H1 (cell line): ENCODE data around the gene REL. TPM values are rescaled to one million over a fixed set of nuclear protein-coding genes. Genes with fewer than 3 reads are reported as not detected.

Experiments used
- CTCF ChIA-PET: fragments of 300-600 bp; sonication (Branson Sonifier 250); formaldehyde crosslinking; loops from one replicate; lab custom pipeline; 2021; ENCODE audit not compliant: partially characterized antibody; lab: Charles Lee
- POLR2A ChIA-PET: fragments of 300-600 bp; sonication (Branson Sonifier 250); formaldehyde crosslinking; loops from one replicate; lab custom pipeline; 2021; ENCODE audit warnings: inconsistent platforms; ENCODE audit not compliant: partially characterized antibody; lab: Charles Lee
- DNase-seq, 2 experiments: peaks; one replicate each; pipeline versions ENCODE4 v3.0.0 to v3.0.0-alpha.2; 2010 to 2022; ENCODE audit warnings: low spot score in 2 of 2, low read depth in 1 of 2, mixed read lengths in 1 of 2
- FAIRE-seq: peaks from 2 replicates; lab custom pipeline; 2011; peaks lifted over from hg19 to GRCh38; lab: Jason Lieb, UNC
- H2AFZ ChIP-seq: 2 replicates; pipeline ENCODE4 v1.8.1; 2012; ENCODE audit warnings: low read length, inconsistent platforms
- H2AK5ac ChIP-seq: 2 replicates; pipeline ENCODE4 v1.6.1; 2013; ENCODE audit warnings: low read depth, low read length
- H2BK120ac ChIP-seq: replicated peaks from 2 replicates; pipeline ENCODE3; 2013; ENCODE audit warnings: low read depth, low read length, inconsistent platforms
- H2BK12ac ChIP-seq: 2 replicates; pipeline ENCODE4 v1.6.1; 2013; ENCODE audit warnings: low read depth, low read length
- H2BK15ac ChIP-seq: 2 replicates; pipeline ENCODE4 v1.6.1; 2013; ENCODE audit warnings: low read length
- H2BK20ac ChIP-seq: 2 replicates; pipeline ENCODE4 v1.6.1; 2013; ENCODE audit warnings: low read length
- H2BK5ac ChIP-seq: 2 replicates; pipeline ENCODE4 v1.6.1; 2013; ENCODE audit warnings: low read depth, low read length
- H3K14ac ChIP-seq: 2 replicates; pipeline ENCODE4 v1.6.1; 2013; ENCODE audit warnings: inconsistent platforms; ENCODE audit not compliant: insufficient read length
- H3K18ac ChIP-seq: 2 replicates; pipeline ENCODE4 v1.6.1; 2013; ENCODE audit warnings: low read length; ENCODE audit errors: extremely low read depth
- H3K23ac ChIP-seq: 2 replicates; pipeline ENCODE4 v1.6.1; 2013; ENCODE audit warnings: inconsistent platforms; ENCODE audit not compliant: insufficient read length
- H3K23me2 ChIP-seq: 2 replicates; pipeline ENCODE4 v1.6.1; 2013; ENCODE audit warnings: low read depth, low read length
- H3K27ac ChIP-seq: 2 replicates; pipeline ENCODE4 v1.6.1; 2011; ENCODE audit warnings: low read depth, low read length, inconsistent platforms
- H3K27me3 ChIP-seq, 4 experiments: replicated peaks in 1 of 4; 1 replicate in 1 of 4; 2 replicates in 3 of 4; pipeline versions ENCODE4 v1.6.1 to v1.8.1; 2011 to 2013; ENCODE audit warnings: low read length in 3 of 4, mild to moderate bottlenecking in 3 of 4, inconsistent platforms in 2 of 4, mixed read lengths in 2 of 4, moderate library complexity in 1 of 4; ENCODE audit not compliant: control insufficient read depth in 3 of 4, insufficient read depth in 3 of 4; ENCODE audit errors: extremely low read depth in 1 of 4
- H3K36me3 ChIP-seq, 4 experiments: 2 replicates each; pipeline versions ENCODE4 v1.6.1 to v1.8.1; 2011 to 2013; ENCODE audit warnings: mild to moderate bottlenecking in 4 of 4, low read length in 3 of 4, moderate library complexity in 2 of 4, control low read depth in 1 of 4, inconsistent platforms in 1 of 4; ENCODE audit not compliant: insufficient read depth in 4 of 4, control insufficient read depth in 2 of 4
- H3K4ac ChIP-seq: replicated peaks from 2 replicates; pipeline ENCODE3; 2013; ENCODE audit warnings: low read length, low read depth, mixed read lengths, inconsistent platforms; ENCODE audit not compliant: insufficient read length
- H3K4me1 ChIP-seq, 4 experiments: replicated peaks in 1 of 4; 1 replicate in 1 of 4; 2 replicates in 3 of 4; pipeline versions ENCODE4 v1.6.1 to v1.8.1; 2011 to 2013; ENCODE audit warnings: low read length in 3 of 4, inconsistent platforms in 2 of 4, mixed read lengths in 1 of 4; ENCODE audit not compliant: insufficient read depth in 4 of 4, control insufficient read depth in 3 of 4
- H3K4me2 ChIP-seq, 2 experiments: 2 replicates each; pipeline versions ENCODE4 v1.6.1 to v1.8.1; 2011 to 2013; ENCODE audit warnings: low read depth in 2 of 2, low read length in 2 of 2, control low read depth in 1 of 2, inconsistent platforms in 1 of 2, mild to moderate bottlenecking in 1 of 2; ENCODE audit not compliant: insufficient read depth in 1 of 2
- H3K4me3 ChIP-seq, 4 experiments: fragments of 200-600, 300-600 bp in 1 of 4; sonication (generic), shearing (Covaris generic), sonication (Bioruptor Twin) in 1 of 4; 2 replicates each; pipeline versions ENCODE4 v1.5.1 to v1.8.1; 2011 to 2016; ENCODE audit warnings: low read length in 4 of 4, low read depth in 3 of 4, control low read depth in 2 of 4, inconsistent platforms in 2 of 4, mild to moderate bottlenecking in 2 of 4, mixed read lengths in 1 of 4, moderate library complexity in 1 of 4; ENCODE audit not compliant: insufficient read depth in 2 of 4; ENCODE audit errors: extremely low read depth in 1 of 4
- H3K56ac ChIP-seq: replicated peaks from 2 replicates; pipeline ENCODE3; 2013; ENCODE audit warnings: low read depth, mild to moderate bottlenecking, mixed read lengths, low read length, inconsistent platforms; ENCODE audit not compliant: insufficient read length
- H3K79me1 ChIP-seq: 2 replicates; pipeline ENCODE4 v1.6.1; 2013; ENCODE audit warnings: low read depth, low read length, control low read depth
- H3K79me2 ChIP-seq, 2 experiments: 2 replicates each; pipeline versions ENCODE4 v1.6.1 to v1.8.1; 2012 to 2013; ENCODE audit warnings: low read length in 2 of 2, mild to moderate bottlenecking in 2 of 2, inconsistent platforms in 1 of 2; ENCODE audit not compliant: insufficient read depth in 2 of 2, control insufficient read depth in 1 of 2
- H3K9ac ChIP-seq, 4 experiments: replicated peaks in 1 of 4; 1 replicate in 1 of 4; 2 replicates in 3 of 4; pipeline versions ENCODE4 v1.6.1 to v1.8.1; 2011 to 2013; ENCODE audit warnings: low read depth in 3 of 4, low read length in 3 of 4, control low read depth in 2 of 4, mild to moderate bottlenecking in 2 of 4, moderate library complexity in 2 of 4, inconsistent platforms in 1 of 4; ENCODE audit errors: extremely low read depth in 1 of 4
- H3K9me3 ChIP-seq, 2 experiments: 2 replicates each; pipeline versions ENCODE4 v1.6.1 to v1.8.1; 2012 to 2013; ENCODE audit warnings: mild to moderate bottlenecking in 2 of 2, moderate library complexity in 2 of 2, control low read depth in 1 of 2, inconsistent platforms in 1 of 2, low read depth in 1 of 2, low read length in 1 of 2, mixed read lengths in 1 of 2; ENCODE audit not compliant: insufficient read depth in 2 of 2
- H4K20me1 ChIP-seq, 2 experiments: replicated peaks in 1 of 2; 2 replicates each; pipeline versions ENCODE3 to v1.8.1; 2011 to 2013; ENCODE audit warnings: inconsistent platforms in 2 of 2, low read length in 2 of 2, mild to moderate bottlenecking in 1 of 2; ENCODE audit not compliant: insufficient read depth in 2 of 2, control insufficient read depth in 1 of 2
- H4K5ac ChIP-seq: 2 replicates; pipeline ENCODE4 v1.6.1; 2013; ENCODE audit warnings: low read length, low read depth, mixed read lengths, inconsistent platforms; ENCODE audit not compliant: insufficient read length
- H4K8ac ChIP-seq: 2 replicates; pipeline ENCODE4 v1.8.0; 2013; ENCODE audit warnings: mild to moderate bottlenecking, moderate library complexity, low read length, inconsistent platforms; ENCODE audit not compliant: insufficient read depth; ENCODE audit errors: extremely low read depth
- H4K91ac ChIP-seq: replicated peaks from 2 replicates; pipeline ENCODE3; 2013; ENCODE audit warnings: low read length, mixed read lengths, inconsistent platforms; ENCODE audit not compliant: insufficient read length
- ATF3 ChIP-seq: IDR thresholded peaks from 2 replicates; pipeline ENCODE4 v1.6.1; 2011; ENCODE audit warnings: low read depth, mild to moderate bottlenecking, low read length; ENCODE audit not compliant: insufficient read depth
- BRCA1 ChIP-seq: IDR thresholded peaks from 2 replicates; pipeline ENCODE4 v1.6.1; 2012; ENCODE audit warnings: low read depth, low read length, improper control_type of control experiment
- GTF2F1 ChIP-seq: IDR thresholded peaks from 2 replicates; pipeline ENCODE4 v1.6.1; 2012; ENCODE audit warnings: low read depth, low read length, improper control_type of control experiment, borderline replicate concordance
- KDM1A ChIP-seq: fragments of 200-600, 300-600 bp; sonication (generic); IDR thresholded peaks from 2 replicates; pipeline ENCODE4 v1.7.1; 2016; ENCODE audit warnings: mild to moderate bottlenecking, low read length, borderline replicate concordance
- SP2 ChIP-seq: IDR thresholded peaks from 2 replicates; pipeline ENCODE4 v1.6.1; 2012; ENCODE audit warnings: mild to moderate bottlenecking, low read length, inconsistent platforms
- SRF ChIP-seq: IDR thresholded peaks from 2 replicates; pipeline ENCODE4 v1.6.1; 2011; ENCODE audit warnings: mild to moderate bottlenecking, low read depth, low read length, moderate library complexity
- TAF1 ChIP-seq: IDR thresholded peaks from 2 replicates; pipeline ENCODE4 v1.6.1; 2011; ENCODE audit warnings: mild to moderate bottlenecking, low read depth, low read length
- WGBS, 2 experiments: shearing (Covaris generic) in 1 of 2; methylation state at CpG; one replicate each; pipeline versions ENCODE4 v1.1.6 to v1.1.7; 2013 to 2015; ENCODE audit warnings: low lambda C conversion rate in 2 of 2, mixed read lengths in 2 of 2, inconsistent platforms in 1 of 2, low coverage in 1 of 2, missing lambda C conversion rate in 1 of 2; ENCODE audit not compliant: insufficient replicate concordance in 2 of 2, insufficient coverage in 1 of 2, insufficient read length in 1 of 2; ENCODE audit errors: extremely low coverage in 1 of 2, missing lambda C conversion rate in 1 of 2; 5-methylcytosine and 5-hydroxymethylcytosine counted together
- polyA plus RNA-seq, 7 experiments: library from polyadenylated mRNA; depleted of rRNA in 3 of 7; stranded (reverse) in 5 of 7; unstranded in 2 of 7; fragments of >200 nt in 5 of 7; fragments of 200-250 nt in 2 of 7; gene quantifications; 1 replicate in 5 of 7; 2 replicates in 1 of 7; 4 replicates in 1 of 7; pipeline versions ENCODE4 v1.2.1 to v1.2.3, GENCODE V29; 2011 to 2013; ENCODE audit warnings: missing spikeins in 2 of 7, mixed read lengths in 2 of 7
- total RNA-seq: library from RNA; stranded (reverse); fragmentation: NEBNext Ultra II Directional; extraction: Animal tissue kit (Norgen Biotek cat#: 25700); gene quantifications from 2 replicates; pipeline ENCODE4 v1.2.1, GENCODE V29; 2021
- TF ChIP-seq, protein P1 (sequence below): IDR thresholded peaks from 2 replicates; pipeline ENCODE4 v1.6.1; 2012; ENCODE audit warnings: low read length, inconsistent platforms

Gene REL
- total and polyA plus RNA-seq, 2 of the 8 experiments (the other 6 are each of a cell fraction or from before 2014, with no cell fraction given) = 1.5 to 7.5 TPM

DNA sequence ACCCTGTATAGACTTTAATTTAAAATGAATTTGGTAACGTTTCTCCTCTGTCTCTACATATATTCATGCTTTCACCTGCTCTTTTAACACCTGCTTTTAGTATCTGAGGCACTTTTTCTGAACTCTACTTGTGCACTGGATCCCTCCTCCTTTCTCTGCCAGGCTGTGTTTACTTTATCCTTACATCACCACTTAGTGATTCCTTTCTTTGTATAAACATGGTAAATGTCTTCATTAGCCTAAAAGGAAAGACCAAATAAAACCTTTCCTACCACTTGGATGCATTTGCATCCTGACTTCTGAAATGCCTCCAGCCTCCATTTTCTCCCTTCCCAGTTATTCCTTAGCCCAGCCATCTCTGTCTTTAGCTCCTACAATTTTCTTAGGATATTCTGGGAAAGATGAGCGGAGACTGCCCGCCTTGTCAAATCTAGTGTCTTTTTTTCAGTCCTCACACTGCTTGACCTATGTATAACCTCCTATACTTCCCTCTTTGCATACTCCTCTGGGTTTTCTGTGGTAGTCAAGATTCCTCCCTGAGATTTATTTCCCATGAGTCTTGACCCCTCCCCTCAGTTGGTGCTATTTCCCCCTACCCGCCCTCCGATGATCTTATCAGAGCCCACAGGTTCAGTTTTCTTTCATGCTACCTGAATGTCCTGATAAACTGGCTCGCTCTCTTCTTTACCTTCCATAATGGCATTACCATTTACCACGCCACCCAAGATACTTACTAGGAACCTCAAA is 44.8 kb downstream of the REL start:
- H3K36me3 ChIP-seq = peaks cover 0 to 4% (median 2%) of the 10 kb centered on the region in 4 experiments; a peak in 3 of 8 replicates
- no peak overlapping the region for H3K56ac ChIP-seq
- no peak overlapping the region for H2BK20ac ChIP-seq
- no peaks in the 10 kb centered on the region for H3K79me1 ChIP-seq
- no peak overlapping the region for H2AK5ac ChIP-seq
- no peak overlapping the region for H4K91ac ChIP-seq
- TF ChIP-seq GTF2F1 = no peak
- TF ChIP-seq KDM1A = no peak
- no peak for TF ChIP-seq ATF3
- no peak for TF ChIP-seq SP2
- TF ChIP-seq BRCA1 = no peak
- TF ChIP-seq, protein P1, sequence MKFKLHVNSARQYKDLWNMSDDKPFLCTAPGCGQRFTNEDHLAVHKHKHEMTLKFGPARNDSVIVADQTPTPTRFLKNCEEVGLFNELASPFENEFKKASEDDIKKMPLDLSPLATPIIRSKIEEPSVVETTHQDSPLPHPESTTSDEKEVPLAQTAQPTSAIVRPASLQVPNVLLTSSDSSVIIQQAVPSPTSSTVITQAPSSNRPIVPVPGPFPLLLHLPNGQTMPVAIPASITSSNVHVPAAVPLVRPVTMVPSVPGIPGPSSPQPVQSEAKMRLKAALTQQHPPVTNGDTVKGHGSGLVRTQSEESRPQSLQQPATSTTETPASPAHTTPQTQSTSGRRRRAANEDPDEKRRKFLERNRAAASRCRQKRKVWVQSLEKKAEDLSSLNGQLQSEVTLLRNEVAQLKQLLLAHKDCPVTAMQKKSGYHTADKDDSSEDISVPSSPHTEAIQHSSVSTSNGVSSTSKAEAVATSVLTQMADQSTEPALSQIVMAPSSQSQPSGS = no peak
- no peak for TF ChIP-seq SRF
- no peak for TF ChIP-seq TAF1
- H4K20me1 ChIP-seq = no peaks in the 10 kb centered on the region
- FAIRE-seq (no peak), DNase-seq (no peak)
- peaks cover 0 to 5% (median 0%) of the 10 kb centered on the region in 4 experiments; a peak in 1 of 7 replicates for H3K4me1 ChIP-seq
- peaks cover 3% of the 10 kb centered on the region; the same call in 1 of the 2 replicates for H3K23me2 ChIP-seq
- ChIA-PET POLR2A (no interaction called here), CTCF (no interaction called here)
- no peak overlapping the region for H2BK5ac ChIP-seq
- H3K27me3 ChIP-seq = no peaks in the 10 kb centered on the region
- H2BK12ac ChIP-seq = no peak overlapping the region
- H3K27ac ChIP-seq = no peak overlapping the region
- H3K4me2 ChIP-seq = peak overlapping the region in 1 of 2 experiments; percentile 33; a peak in 1 of 4 replicates
- no peak overlapping the region for H3K23ac ChIP-seq
- H2BK120ac ChIP-seq = no peak overlapping the region
- H3K9ac ChIP-seq = no peak overlapping the region
- peak overlapping the region; percentile 31; the same call in 1 of the 2 replicates for H2AFZ ChIP-seq
- H3K4me3 ChIP-seq = no peak overlapping the region
- no peak overlapping the region for H3K14ac ChIP-seq
- WGBS, 2 experiments = 80% methylated on average over 7 of the region's 7 CpGs; no CpG with 5 or more reads in 1 of the 2 experiments
- no peak overlapping the region for H4K5ac ChIP-seq
- no peak overlapping the region for H3K4ac ChIP-seq
- H3K18ac ChIP-seq = no peak overlapping the region
- no peaks in the 10 kb centered on the region for H3K9me3 ChIP-seq
- no peak overlapping the region for H4K8ac ChIP-seq
- no peak overlapping the region for H2BK15ac ChIP-seq
- H3K79me2 ChIP-seq = no peaks in the 10 kb centered on the region
